CD4-positive, alpha-beta T cell treated with Interleukin-15 for 4 hours (primary cell): ENCODE data around the gene KIF2C.
A peak's percentile ranks its signal among the peaks of the same experiment; 100 is the strongest.
"Not testable (repeated sequence)": the region's sequence is repeated elsewhere in the genome, so short reads cannot be mapped to it uniquely, and the experiment has no call there.

ENCODE experiments used
- DNase-seq: peaks from one replicate; pipeline ENCODE4 v3.0.0-alpha.2; 2020; ENCODE audit warnings: low spot score

The KIF2C gene

GRCh38 chr1:44798481-44799365, 59.1 kb downstream of the KIF2C start:
- no peak for DNase-seq

GRCh38 chr1:44799770-44800584, 60.3 kb downstream of the KIF2C start, which contains the start of gene PLK3:
Gene PLK3 (plus strand): TSS chr1:44800377. CDS start chr1:44800464, 87 bp downstream.
- peak; percentile 99 for DNase-seq

- DNase-seq = peak; percentile 62
These were observed 62.1 kb downstream of the KIF2C start for GRCh38 chr1:44801491-44802305.

GRCh38 chr1:44802306-44803061, 62.8 kb downstream of the KIF2C start:
- no peak for DNase-seq

- DNase-seq = no peak
These were observed 63.4 kb downstream of the KIF2C start for GRCh38 chr1:44803062-44803311.

GRCh38 chr1:44803312-44804095, 63.9 kb downstream of the KIF2C start:
- DNase-seq = no peak

GRCh38 chr1:44805311-44806024, 65.8 kb downstream of the KIF2C start:
- no peak for DNase-seq

- DNase-seq = no peak
These were observed 66.5 kb downstream of the KIF2C start for GRCh38 chr1:44806025-44806703.

- DNase-seq = no peak
These were observed 67.2 kb downstream of the KIF2C start, which contains the start of gene DYNLT4 for GRCh38 chr1:44806704-44807363. Gene DYNLT4 (minus strand): TSS chr1:44807351. CDS start chr1:44806668, 683 bp downstream.

- DNase-seq = peak; percentile 96
These were observed 67.9 kb downstream of the KIF2C start for GRCh38 chr1:44807364-44808062.

GRCh38 chr1:44808063-44808937, 68.7 kb downstream of the KIF2C start, which contains the start of gene BTBD19:
Gene BTBD19 (plus strand): TSS chr1:44808523. CDS start chr1:44808821, 298 bp downstream.
- DNase-seq = no peak

- DNase-seq = peak; percentile 93
These were observed 69.6 kb downstream of the KIF2C start for GRCh38 chr1:44808938-44809917.

GRCh38 chr1:44810101-44810761, 70.6 kb downstream of the KIF2C start:
- peak; percentile 34 for DNase-seq

- not testable (repeated sequence) for DNase-seq
These were observed 71.1 kb downstream of the KIF2C start for GRCh38 chr1:44810762-44811105.

GRCh38 chr1:44811234-44811633, 71.6 kb downstream of the KIF2C start:
- no peak for DNase-seq
